AG04449 (cell line): ENCODE results near the gene PAQR5.

Source experiments
- CTCF ChIA-PET: fragments of 350-600 bp; formaldehyde crosslinking; extraction: SDS; loops from one replicate; lab custom pipeline; 2021; ENCODE audit warnings: antibody characterized with exemption; lab: Yijun Ruan, JAX
- POLR2A ChIA-PET: fragments of 400-600, 350-600 bp; formaldehyde crosslinking; extraction: SDS; loops from one replicate; lab custom pipeline; 2020; ENCODE audit warnings: antibody characterized with exemption, inconsistent platforms; lab: Yijun Ruan, JAX
- DNase-seq: peaks from one replicate; pipeline ENCODE4 v3.0.0-alpha.2; 2010; ENCODE audit warnings: low read depth, low spot score
- H3K4me3 ChIP-seq: 2 replicates; pipeline ENCODE4 v1.5.1; 2011; ENCODE audit warnings: low read depth, mild to moderate bottlenecking, control low read depth, low read length
- TF ChIP-seq, protein P1 (sequence below): IDR thresholded peaks from one replicate; pipeline ENCODE4 v1.5.1; 2011; ENCODE audit warnings: mild to moderate bottlenecking, moderate library complexity, low read length, control low read depth, inconsistent platforms; ENCODE audit not compliant: insufficient read depth; ENCODE audit errors: missing control alignments

The PAQR5 gene

DNA sequence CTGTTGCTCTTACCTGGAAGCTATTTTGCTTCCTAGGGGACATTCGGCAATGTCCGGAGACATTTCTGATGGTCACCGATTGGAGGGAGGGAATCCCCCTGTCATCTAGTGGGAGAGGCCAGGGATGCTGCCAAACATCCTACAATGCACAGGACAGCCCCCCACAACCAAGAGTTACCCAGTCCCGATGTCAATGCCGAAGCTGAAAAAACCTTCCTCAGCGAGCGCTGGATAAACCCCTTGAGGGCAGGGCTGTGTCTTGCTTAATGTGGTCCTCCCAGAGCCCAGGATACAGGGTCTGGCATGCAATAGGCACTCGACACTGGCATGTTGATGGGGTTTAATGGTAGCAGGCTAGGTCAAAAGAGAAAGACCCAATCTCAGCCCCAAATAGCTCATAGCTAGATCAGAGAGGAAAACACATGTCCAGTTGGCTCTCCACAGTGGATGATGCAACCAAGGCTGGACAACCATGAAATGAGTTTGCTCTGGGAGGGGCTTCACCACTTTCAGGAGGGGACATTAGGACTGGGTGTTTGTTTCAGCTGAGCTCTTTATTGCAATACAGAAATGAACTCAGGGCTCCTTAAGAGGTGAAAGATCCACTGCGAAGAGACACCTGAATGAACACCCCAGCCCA lies 16.5 kb upstream of the PAQR5 start:
- ChIA-PET CTCF (interaction anchor here (1.0 to 1.9 kb wide), 4 partner anchors 10 to 112 kb away, joined by 3 to 5 read pairs (median 4); no protein-coding TSS in a partner anchor), POLR2A (no interaction called here)
- H3K4me3 ChIP-seq, result no peak overlapping the region
- TF ChIP-seq, protein P1, sequence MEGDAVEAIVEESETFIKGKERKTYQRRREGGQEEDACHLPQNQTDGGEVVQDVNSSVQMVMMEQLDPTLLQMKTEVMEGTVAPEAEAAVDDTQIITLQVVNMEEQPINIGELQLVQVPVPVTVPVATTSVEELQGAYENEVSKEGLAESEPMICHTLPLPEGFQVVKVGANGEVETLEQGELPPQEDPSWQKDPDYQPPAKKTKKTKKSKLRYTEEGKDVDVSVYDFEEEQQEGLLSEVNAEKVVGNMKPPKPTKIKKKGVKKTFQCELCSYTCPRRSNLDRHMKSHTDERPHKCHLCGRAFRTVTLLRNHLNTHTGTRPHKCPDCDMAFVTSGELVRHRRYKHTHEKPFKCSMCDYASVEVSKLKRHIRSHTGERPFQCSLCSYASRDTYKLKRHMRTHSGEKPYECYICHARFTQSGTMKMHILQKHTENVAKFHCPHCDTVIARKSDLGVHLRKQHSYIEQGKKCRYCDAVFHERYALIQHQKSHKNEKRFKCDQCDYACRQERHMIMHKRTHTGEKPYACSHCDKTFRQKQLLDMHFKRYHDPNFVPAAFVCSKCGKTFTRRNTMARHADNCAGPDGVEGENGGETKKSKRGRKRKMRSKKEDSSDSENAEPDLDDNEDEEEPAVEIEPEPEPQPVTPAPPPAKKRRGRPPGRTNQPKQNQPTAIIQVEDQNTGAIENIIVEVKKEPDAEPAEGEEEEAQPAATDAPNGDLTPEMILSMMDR, result no peak
- no peak for DNase-seq

DNA sequence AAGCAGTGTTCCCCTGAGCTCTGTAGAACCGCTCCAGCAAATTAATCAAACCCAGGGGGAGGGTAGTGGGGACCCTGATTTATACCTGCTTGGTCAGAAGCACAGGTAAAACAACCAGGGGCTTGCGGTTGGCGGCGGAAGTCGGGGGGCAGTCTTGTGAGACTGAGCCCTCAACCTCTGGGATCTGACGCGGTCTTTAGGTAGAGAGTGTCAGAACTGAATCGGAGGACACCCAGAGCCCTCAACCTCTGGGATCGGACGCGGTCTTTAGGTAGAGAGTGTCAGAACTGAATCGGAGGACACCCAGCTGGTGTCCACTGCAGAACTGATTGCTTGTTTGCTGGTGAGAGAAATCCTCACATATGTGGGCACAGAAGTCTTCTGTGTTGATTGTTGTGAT lies 12.9 kb upstream of the PAQR5 start:
- ChIA-PET CTCF (no interaction called here), POLR2A (no interaction called here)
- DNase-seq, result no peak
- TF ChIP-seq, protein P1, result no peak
- H3K4me3 ChIP-seq, result no peak overlapping the region

DNA sequence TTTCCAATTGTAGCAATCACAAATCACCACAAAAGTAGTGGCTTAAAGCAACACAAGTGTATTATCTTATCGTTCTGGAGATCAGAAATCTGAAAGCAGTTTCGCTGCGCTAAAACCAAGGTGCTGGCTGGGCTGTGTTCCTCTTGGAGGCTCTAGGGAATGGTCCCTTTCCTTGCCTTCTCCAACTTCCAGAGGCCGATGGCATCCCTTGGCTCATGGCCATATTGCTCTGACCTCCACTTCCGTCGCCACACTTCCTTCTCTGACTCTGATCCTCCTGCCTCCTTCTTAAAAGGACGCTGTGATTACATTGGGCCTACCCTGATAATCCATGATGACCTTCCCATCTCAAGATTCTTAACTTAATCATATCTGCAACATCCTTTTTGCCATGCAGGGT lies 10.7 kb upstream of the PAQR5 start:
- TF ChIP-seq, protein P1, result no peak
- no peak for DNase-seq
- CTCF ChIA-PET, result no interaction called here
- POLR2A ChIA-PET, result no interaction called here
- no peak overlapping the region for H3K4me3 ChIP-seq

DNA sequence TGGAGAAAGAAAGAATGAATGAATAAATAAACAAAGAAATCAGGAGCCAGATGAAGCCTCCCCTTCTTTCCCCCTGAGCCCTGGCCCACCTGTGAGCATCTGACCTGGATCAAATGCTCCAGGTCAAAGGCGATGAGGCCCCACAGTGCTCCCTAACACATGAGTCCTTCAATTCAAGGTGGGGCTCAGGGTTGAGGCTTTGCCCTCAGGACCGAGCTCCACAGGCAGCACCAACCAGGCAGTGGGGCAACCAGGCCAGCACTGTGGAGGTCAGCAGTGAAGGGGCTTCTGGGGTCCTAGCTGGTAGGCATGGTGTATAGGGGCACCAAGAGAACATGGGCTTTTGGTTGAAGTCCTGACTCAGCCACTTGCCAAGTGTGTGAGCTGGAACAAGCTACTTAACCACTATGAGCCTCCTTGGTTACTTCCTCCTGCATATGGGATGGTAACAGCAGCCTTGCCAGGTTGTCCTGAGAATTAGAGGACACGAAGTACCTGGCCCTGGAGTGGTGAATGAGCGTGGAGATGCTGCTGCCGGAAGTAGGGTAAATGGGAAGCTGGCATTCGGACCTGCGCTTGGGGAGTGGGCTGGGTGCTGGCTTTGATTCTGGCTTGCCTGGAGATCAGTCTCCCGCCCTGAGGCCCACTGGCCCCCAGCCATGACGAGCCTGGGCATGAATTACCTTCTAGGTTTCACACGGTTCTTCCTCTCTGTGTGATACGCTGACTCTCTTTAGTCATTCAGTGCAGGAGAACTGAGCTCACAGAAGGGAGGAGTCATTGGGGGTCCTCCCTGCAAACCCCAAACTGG lies 10.0 kb upstream of the PAQR5 start:
- no peak for DNase-seq
- TF ChIP-seq, protein P1, result no peak
- POLR2A ChIA-PET, result no interaction called here
- no peak overlapping the region for H3K4me3 ChIP-seq
- CTCF ChIA-PET, result interaction anchor here (0.8 to 1.8 kb wide), 5 partner anchors 11 to 174 kb away, joined by 3 to 5 read pairs (median 3); no protein-coding TSS in a partner anchor

DNA sequence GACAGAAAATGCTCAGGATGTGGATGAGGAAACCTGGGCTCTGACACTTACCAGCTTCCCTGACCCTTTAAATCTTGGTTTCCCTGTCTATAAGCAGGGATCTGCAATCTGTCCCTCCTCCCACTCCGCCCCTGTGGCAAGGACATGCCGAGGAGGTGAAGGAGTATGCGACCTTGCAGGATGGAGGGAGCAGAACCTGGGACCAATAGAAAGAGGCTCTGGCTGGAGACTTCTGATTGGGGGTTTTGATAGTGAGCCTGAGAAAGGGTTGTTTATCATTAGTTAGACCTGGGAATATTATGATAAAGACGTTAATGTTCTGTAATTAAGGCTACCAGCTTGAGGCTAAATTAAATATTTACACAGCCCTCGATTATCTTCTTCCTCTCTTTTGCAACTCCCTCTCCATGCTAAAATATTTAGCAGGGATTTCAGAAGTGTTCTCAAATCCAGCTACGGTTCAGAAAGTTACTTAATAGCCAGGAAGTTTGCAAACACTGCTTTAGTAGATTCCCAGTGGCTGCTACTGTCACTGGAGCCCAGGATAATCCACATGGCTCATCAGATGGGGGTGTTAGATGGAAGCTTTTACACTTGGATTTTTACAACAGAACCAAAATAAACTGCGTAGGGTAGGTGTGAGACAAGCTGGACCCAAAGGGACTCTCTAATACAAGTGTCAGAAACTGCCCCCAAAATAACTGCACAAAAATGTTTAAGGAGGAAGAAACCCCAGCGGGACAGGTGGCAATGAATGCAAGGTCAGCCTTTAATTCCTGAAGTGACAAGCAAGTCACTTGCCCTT lies 9.2 kb upstream of the PAQR5 start:
- DNase-seq, result no peak
- H3K4me3 ChIP-seq, result no peak overlapping the region
- CTCF ChIA-PET, result interaction anchor here (0.8 to 1.8 kb wide), 6 partner anchors 10 to 173 kb away, joined by 3 to 5 read pairs (median 3); no protein-coding TSS in a partner anchor
- POLR2A ChIA-PET, result interaction anchor here (0.6 kb wide), 1 partner anchor 370 kb away, joined by 4 read pairs; no protein-coding TSS in a partner anchor
- TF ChIP-seq, protein P1, result no peak
